ENCODE measurements around the gene PIH1D1.

PIH1D1 gene

GRCh38 chr19:49465371-49465770 lies 13.8 kb upstream of the PIH1D1 start:
- no peak overlapping the region for H3K27ac ChIP-seq (replicated peaks; ENCODE audit: low read length)
- peaks cover 10 to 64% of the 10 kb centered on the region in 2 donors for H3K36me3 ChIP-seq (replicated peaks in 1 of 2; ENCODE audit: control insufficient read depth in 2 of 2, insufficient read depth in 2 of 2, low read length in 2 of 2)
- H2BK12ac ChIP-seq (ENCODE audit: low read length), result no peak overlapping the region
- H3K79me1 ChIP-seq (ENCODE audit: low read depth, low read length), result peaks cover 3% of the 10 kb centered on the region
- H3K9ac ChIP-seq (ENCODE audit: low read depth, low read length, poor library complexity), result no peak overlapping the region
- H3K4me1 ChIP-seq (ENCODE audit: control insufficient read depth in 2 of 2, insufficient read depth in 1 of 2, low read depth in 1 of 2, low read length in 2 of 2), result peaks cover 3 to 4% of the 10 kb centered on the region in 2 donors
- H3K23ac ChIP-seq (ENCODE audit: low read depth, low read length, poor library complexity), result no peak overlapping the region
- H2BK15ac ChIP-seq (ENCODE audit: low read length), result no peak overlapping the region
- no peaks in the 10 kb centered on the region for H3K9me3 ChIP-seq (replicated peaks in 1 of 2; ENCODE audit: control insufficient read depth in 2 of 2, insufficient read depth in 1 of 2, low read depth in 1 of 2, low read length in 2 of 2)
- H3K4ac ChIP-seq (ENCODE audit: low read length), result no peak overlapping the region
- no peak overlapping the region for H4K8ac ChIP-seq (ENCODE audit: low read depth, low read length)
- WGBS, 2 donors (ENCODE audit: extremely low coverage in 2 of 2, insufficient read length in 2 of 2, insufficient replicate concordance in 1 of 2), result no CpG with 5 or more reads among the region's 3 CpGs
- no peak overlapping the region for H3K4me3 ChIP-seq (ENCODE audit: low read length in 2 of 2)
- no peaks in the 10 kb centered on the region for H3K27me3 ChIP-seq (ENCODE audit: control insufficient read depth in 3 of 3, insufficient read depth in 3 of 3, low read depth in 1 of 3, low read length in 3 of 3)
- H3K14ac ChIP-seq (ENCODE audit: low read length), result no peak overlapping the region
- no peak overlapping the region for H2BK5ac ChIP-seq (ENCODE audit: low read length)
- no peak overlapping the region for H3K18ac ChIP-seq (ENCODE audit: low read length)
- no peak overlapping the region for H2BK120ac ChIP-seq (ENCODE audit: low read depth, low read length)
- no peak overlapping the region for H2AFZ ChIP-seq (ENCODE audit: low read length)
- H2AK5ac ChIP-seq (ENCODE audit: low read depth, low read length), result no peak overlapping the region
- no peak for DNase-seq (ENCODE audit: low spot score)
- H4K91ac ChIP-seq (ENCODE audit: low read depth, low read length, poor library complexity), result no peak overlapping the region
- H3K4me2 ChIP-seq (ENCODE audit: insufficient read depth, low read length, poor library complexity, severe bottlenecking), result no peak overlapping the region

DNA sequence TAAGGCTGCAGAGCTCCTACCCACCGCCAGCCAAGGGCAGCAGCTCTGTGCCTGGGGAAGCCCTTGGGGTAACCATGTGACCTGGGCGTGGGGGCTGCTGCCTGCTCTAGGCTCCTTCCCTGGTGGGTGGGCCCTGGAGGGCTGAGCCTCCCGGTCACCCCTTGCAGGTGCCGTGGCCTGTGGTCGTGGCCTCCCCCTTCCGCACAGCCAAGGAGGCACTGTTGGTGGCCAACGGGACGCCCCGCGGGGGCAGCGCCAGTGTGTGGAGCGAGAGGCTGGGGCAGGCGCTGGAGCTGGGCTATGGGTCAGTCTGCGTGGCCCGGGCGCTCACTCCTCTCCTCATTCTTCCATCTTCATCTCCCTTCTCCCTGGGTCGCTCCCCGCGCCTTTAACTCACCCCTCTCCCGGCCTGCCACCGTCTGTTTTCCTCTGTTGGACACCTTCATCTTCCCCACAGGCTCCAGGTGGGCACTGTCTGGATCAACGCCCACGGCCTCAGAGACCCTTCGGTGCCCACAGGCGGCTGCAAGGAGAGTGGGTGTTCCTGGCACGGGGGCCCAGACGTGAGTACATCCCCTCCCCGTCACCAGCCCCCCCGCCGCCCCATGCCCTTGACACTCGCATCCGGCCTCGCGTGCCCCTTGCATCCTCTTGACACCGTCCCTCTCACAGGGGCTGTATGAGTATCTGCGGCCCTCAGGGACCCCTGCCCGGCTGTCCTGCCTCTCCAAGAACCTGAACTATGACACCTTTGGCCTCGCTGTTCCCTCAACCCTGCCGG lies 12.5 kb upstream of the PIH1D1 start:
- Histone ChIP-seq H2BK5ac (ENCODE audit: low read length) (no peak overlapping the region), H3K9ac (ENCODE audit: low read depth, low read length, poor library complexity) (no peak overlapping the region), H3K18ac (ENCODE audit: low read length) (no peak overlapping the region), H4K91ac (ENCODE audit: low read depth, low read length, poor library complexity) (no peak overlapping the region), H3K36me3 (replicated peaks in 1 of 2; ENCODE audit: control insufficient read depth in 2 of 2, insufficient read depth in 2 of 2, low read length in 2 of 2) (peaks cover 5 to 68% of the 10 kb centered on the region in 2 donors), H3K4ac (ENCODE audit: low read length) (no peak overlapping the region), H3K27me3 (ENCODE audit: control insufficient read depth in 3 of 3, insufficient read depth in 3 of 3, low read depth in 1 of 3, low read length in 3 of 3) (no peaks in the 10 kb centered on the region), H3K14ac (ENCODE audit: low read length) (no peak overlapping the region), H3K4me3 (ENCODE audit: low read length in 2 of 2) (no peak overlapping the region), H2AK5ac (ENCODE audit: low read depth, low read length) (no peak overlapping the region), H3K4me1 (ENCODE audit: control insufficient read depth in 2 of 2, insufficient read depth in 1 of 2, low read depth in 1 of 2, low read length in 2 of 2) (peaks cover 3 to 4% of the 10 kb centered on the region in 2 donors), H2BK12ac (ENCODE audit: low read length) (no peak overlapping the region), H2BK15ac (ENCODE audit: low read length) (no peak overlapping the region), H3K4me2 (ENCODE audit: insufficient read depth, low read length, poor library complexity, severe bottlenecking) (no peak overlapping the region), H3K23ac (ENCODE audit: low read depth, low read length, poor library complexity) (peak overlapping the region; percentile 43), H2AFZ (ENCODE audit: low read length) (no peak overlapping the region), H3K27ac (replicated peaks; ENCODE audit: low read length) (no peak overlapping the region), H2BK120ac (ENCODE audit: low read depth, low read length) (no peak overlapping the region), H3K9me3 (replicated peaks in 1 of 2; ENCODE audit: control insufficient read depth in 2 of 2, insufficient read depth in 1 of 2, low read depth in 1 of 2, low read length in 2 of 2) (no peaks in the 10 kb centered on the region), H4K8ac (ENCODE audit: low read depth, low read length) (no peak overlapping the region), H3K79me1 (ENCODE audit: low read depth, low read length) (no peaks in the 10 kb centered on the region)
- no peak for DNase-seq (ENCODE audit: low spot score)
- no CpG with 5 or more reads among the region's 39 CpGs for WGBS, 2 donors (ENCODE audit: extremely low coverage in 2 of 2, insufficient read length in 2 of 2, insufficient replicate concordance in 1 of 2)

GRCh38 chr19:49462492-49462891 lies 10.9 kb upstream of the PIH1D1 start:
- Histone ChIP-seq H3K14ac (ENCODE audit: low read length) (no peak overlapping the region), H3K79me1 (ENCODE audit: low read depth, low read length) (no peaks in the 10 kb centered on the region), H3K4ac (ENCODE audit: low read length) (no peak overlapping the region), H3K36me3 (replicated peaks in 1 of 2; ENCODE audit: control insufficient read depth in 2 of 2, insufficient read depth in 2 of 2, low read length in 2 of 2) (peaks cover 9 to 62% of the 10 kb centered on the region in 2 donors), H3K4me2 (ENCODE audit: insufficient read depth, low read length, poor library complexity, severe bottlenecking) (no peak overlapping the region), H2BK12ac (ENCODE audit: low read length) (no peak overlapping the region), H4K91ac (ENCODE audit: low read depth, low read length, poor library complexity) (no peak overlapping the region), H3K18ac (ENCODE audit: low read length) (no peak overlapping the region), H3K27me3 (ENCODE audit: control insufficient read depth in 3 of 3, insufficient read depth in 3 of 3, low read depth in 1 of 3, low read length in 3 of 3) (no peaks in the 10 kb centered on the region), H3K23ac (ENCODE audit: low read depth, low read length, poor library complexity) (no peak overlapping the region), H3K27ac (replicated peaks; ENCODE audit: low read length) (no peak overlapping the region), H2BK120ac (ENCODE audit: low read depth, low read length) (no peak overlapping the region), H2AFZ (ENCODE audit: low read length) (no peak overlapping the region), H2AK5ac (ENCODE audit: low read depth, low read length) (no peak overlapping the region), H2BK15ac (ENCODE audit: low read length) (no peak overlapping the region), H4K8ac (ENCODE audit: low read depth, low read length) (no peak overlapping the region), H2BK5ac (ENCODE audit: low read length) (no peak overlapping the region), H3K4me1 (ENCODE audit: control insufficient read depth in 2 of 2, insufficient read depth in 1 of 2, low read depth in 1 of 2, low read length in 2 of 2) (no peaks in the 10 kb centered on the region), H3K9ac (ENCODE audit: low read depth, low read length, poor library complexity) (no peak overlapping the region), H3K4me3 (ENCODE audit: low read length in 2 of 2) (no peak overlapping the region), H3K9me3 (replicated peaks in 1 of 2; ENCODE audit: control insufficient read depth in 2 of 2, insufficient read depth in 1 of 2, low read depth in 1 of 2, low read length in 2 of 2) (no peaks in the 10 kb centered on the region)
- WGBS, 2 donors (ENCODE audit: extremely low coverage in 2 of 2, insufficient read length in 2 of 2, insufficient replicate concordance in 1 of 2), result no CpG with 5 or more reads among the region's 12 CpGs
- DNase-seq (ENCODE audit: low spot score), result no peak

DNA sequence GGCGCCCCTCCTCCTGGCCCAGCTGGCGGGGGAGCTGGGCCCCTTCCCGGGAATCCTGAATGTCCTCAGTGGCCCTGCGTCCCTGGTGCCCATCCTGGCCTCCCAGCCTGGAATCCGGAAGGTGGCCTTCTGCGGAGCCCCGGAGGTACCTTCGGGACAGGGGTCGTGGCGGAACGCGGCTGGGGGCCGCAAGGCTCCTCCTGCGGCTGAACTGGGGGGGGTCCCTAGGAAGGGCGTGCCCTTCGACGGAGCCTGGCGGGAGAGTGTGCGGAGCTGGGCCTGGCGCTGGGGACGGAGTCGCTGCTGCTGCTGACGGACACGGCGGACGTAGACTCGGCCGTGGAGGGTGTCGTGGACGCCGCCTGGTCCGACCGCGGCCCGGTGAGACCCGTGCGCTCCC lies 10.0 kb upstream of the PIH1D1 start:
- Histone ChIP-seq H2BK5ac (ENCODE audit: low read length) (no peak overlapping the region), H3K36me3 (replicated peaks in 1 of 2; ENCODE audit: control insufficient read depth in 2 of 2, insufficient read depth in 2 of 2, low read length in 2 of 2) (peaks cover 9 to 57% of the 10 kb centered on the region in 2 donors), H3K4ac (ENCODE audit: low read length) (no peak overlapping the region), H4K8ac (ENCODE audit: low read depth, low read length) (no peak overlapping the region), H3K4me3 (ENCODE audit: low read length in 2 of 2) (no peak overlapping the region), H2BK15ac (ENCODE audit: low read length) (no peak overlapping the region), H3K14ac (ENCODE audit: low read length) (no peak overlapping the region), H3K9me3 (replicated peaks in 1 of 2; ENCODE audit: control insufficient read depth in 2 of 2, insufficient read depth in 1 of 2, low read depth in 1 of 2, low read length in 2 of 2) (no peaks in the 10 kb centered on the region), H3K4me1 (ENCODE audit: control insufficient read depth in 2 of 2, insufficient read depth in 1 of 2, low read depth in 1 of 2, low read length in 2 of 2) (no peaks in the 10 kb centered on the region), H3K79me1 (ENCODE audit: low read depth, low read length) (no peaks in the 10 kb centered on the region), H3K27ac (replicated peaks; ENCODE audit: low read length) (no peak overlapping the region), H2AK5ac (ENCODE audit: low read depth, low read length) (no peak overlapping the region), H3K23ac (ENCODE audit: low read depth, low read length, poor library complexity) (no peak overlapping the region), H2AFZ (ENCODE audit: low read length) (no peak overlapping the region), H3K4me2 (ENCODE audit: insufficient read depth, low read length, poor library complexity, severe bottlenecking) (no peak overlapping the region), H4K91ac (ENCODE audit: low read depth, low read length, poor library complexity) (no peak overlapping the region), H3K27me3 (ENCODE audit: control insufficient read depth in 3 of 3, insufficient read depth in 3 of 3, low read depth in 1 of 3, low read length in 3 of 3) (no peaks in the 10 kb centered on the region), H2BK120ac (ENCODE audit: low read depth, low read length) (no peak overlapping the region), H2BK12ac (ENCODE audit: low read length) (no peak overlapping the region), H3K18ac (ENCODE audit: low read length) (no peak overlapping the region), H3K9ac (ENCODE audit: low read depth, low read length, poor library complexity) (no peak overlapping the region)
- WGBS, 2 donors (ENCODE audit: extremely low coverage in 2 of 2, insufficient read length in 2 of 2, insufficient replicate concordance in 1 of 2), result no CpG with 5 or more reads among the region's 37 CpGs
- DNase-seq (ENCODE audit: low spot score), result no peak
